ENCODE measurements around the gene USP47. TPM values are rescaled to one million over a fixed set of nuclear protein-coding genes. Genes with fewer than 3 reads are reported as not detected.

USP47 gene
- total and polyA plus RNA-seq, 2 of the 8 experiments (the other 6 are each of a cell fraction or from before 2014, with no cell fraction given): 4.2 to 21.3 TPM

- Histone ChIP-seq H2BK15ac (ENCODE audit: low read length) (no peak overlapping the region), H3K4ac (replicated peaks; ENCODE audit: insufficient read length, low read depth, low read length) (no peak overlapping the region), H2BK12ac (ENCODE audit: low read depth, low read length) (no peak overlapping the region), H4K8ac (ENCODE audit: extremely low read depth, insufficient read depth, low read length) (no peak overlapping the region), H3K9ac (replicated peaks in 1 of 4; ENCODE audit: extremely low read depth in 1 of 4, low read depth in 3 of 4, low read length in 3 of 4) (no peak overlapping the region), H3K4me2 (ENCODE audit: insufficient read depth in 1 of 2, low read depth in 2 of 2, low read length in 2 of 2) (no peak overlapping the region; a peak in 1 of 4 replicates), H3K23me2 (ENCODE audit: low read depth, low read length) (peaks cover 12% of the 10 kb centered on the region; the same call in 1 of the 2 replicates), H4K91ac (replicated peaks; ENCODE audit: insufficient read length, low read length) (no peak overlapping the region), H2AK5ac (ENCODE audit: low read depth, low read length) (no peak overlapping the region), H4K20me1 (replicated peaks in 1 of 2; ENCODE audit: control insufficient read depth in 1 of 2, insufficient read depth in 2 of 2, low read length in 2 of 2) (peaks cover 2 to 13% of the 10 kb centered on the region in 2 experiments), H3K27ac (ENCODE audit: low read depth, low read length) (no peak overlapping the region), H3K4me1 (replicated peaks in 1 of 4; ENCODE audit: control insufficient read depth in 3 of 4, insufficient read depth in 4 of 4, low read length in 3 of 4) (peaks cover 0 to 19% (median 5%) of the 10 kb centered on the region in 4 experiments; a peak in 6 of 7 replicates), H2BK5ac (ENCODE audit: low read depth, low read length) (no peak overlapping the region), H3K23ac (ENCODE audit: insufficient read length) (no peak overlapping the region), H4K5ac (ENCODE audit: insufficient read length, low read depth, low read length) (no peak overlapping the region), H3K18ac (ENCODE audit: extremely low read depth, low read length) (no peak overlapping the region), H2BK20ac (ENCODE audit: low read length) (no peak overlapping the region), H2AFZ (ENCODE audit: low read length) (no peak overlapping the region), H3K56ac (replicated peaks; ENCODE audit: insufficient read length, low read depth, low read length) (no peak overlapping the region), H3K4me3 (ENCODE audit: extremely low read depth in 1 of 4, insufficient read depth in 2 of 4, low read depth in 3 of 4, low read length in 4 of 4) (no peak overlapping the region), H3K36me3 (ENCODE audit: control insufficient read depth in 2 of 4, insufficient read depth in 4 of 4, low read length in 3 of 4) (peaks cover 0 to 5% (median 4%) of the 10 kb centered on the region in 4 experiments; a peak in 4 of 8 replicates), H2BK120ac (replicated peaks; ENCODE audit: low read depth, low read length) (no peak overlapping the region), H3K79me1 (ENCODE audit: low read depth, low read length) (no peaks in the 10 kb centered on the region), H3K14ac (ENCODE audit: insufficient read length) (no peak overlapping the region), H3K9me3 (ENCODE audit: insufficient read depth in 2 of 2, low read depth in 1 of 2, low read length in 1 of 2) (no peaks in the 10 kb centered on the region), H3K27me3 (replicated peaks in 1 of 4; ENCODE audit: control insufficient read depth in 3 of 4, extremely low read depth in 1 of 4, insufficient read depth in 3 of 4, low read length in 3 of 4) (peaks cover 0 to 13% (median 10%) of the 10 kb centered on the region in 4 experiments; a peak in 4 of 7 replicates), H3K79me2 (ENCODE audit: control insufficient read depth in 1 of 2, insufficient read depth in 2 of 2, low read length in 2 of 2) (no peaks in the 10 kb centered on the region)
- no peak for FAIRE-seq
- POLR2A ChIA-PET (ENCODE audit: partially characterized antibody): interaction anchor here (3.3 kb wide), 1 partner anchor 16 kb away, joined by 10 read pairs; no protein-coding TSS in a partner anchor
- no peak for DNase-seq (ENCODE audit: low read depth in 1 of 2, low spot score in 2 of 2)
- WGBS, 2 experiments (ENCODE audit: extremely low coverage in 1 of 2, insufficient coverage in 1 of 2, insufficient read length in 1 of 2, insufficient replicate concordance in 2 of 2, low coverage in 1 of 2, low lambda C conversion rate in 2 of 2, missing lambda C conversion rate in 1 of 2): 91% methylated on average over 7 of the region's 7 CpGs; no CpG with 5 or more reads in 1 of the 2 experiments
- CTCF ChIA-PET (ENCODE audit: partially characterized antibody): interaction anchor here (0.7 to 4.2 kb wide), 10 partner anchors 16 to 274 kb away, joined by 3 to 30 read pairs (median 4); no protein-coding TSS in a partner anchor
- TF ChIP-seq BACH1 (IDR thresholded peaks at IDR 0.05; ENCODE audit: low read length) (no peak), ATF2 (IDR thresholded peaks at IDR 0.05; ENCODE audit: low read length) (no peak), EZH2 (IDR thresholded peaks at IDR 0.05; ENCODE audit: low read depth, low read length, severe bottlenecking) (no peak), RBBP5 (IDR thresholded peaks at IDR 0.05; ENCODE audit: borderline replicate concordance, low read depth, low read length) (no peak), CBX5 (IDR thresholded peaks at IDR 0.05; ENCODE audit: low read depth, low read length) (no peak), CTCF (IDR thresholded peaks at IDR 0.05; ENCODE audit: control extremely low read depth in 1 of 3, insufficient read depth in 1 of 3, low read depth in 1 of 3, low read length in 3 of 3) (no peak), SUZ12 (IDR thresholded peaks at IDR 0.05; ENCODE audit: low read length) (no peak)
Observed at GRCh38 chr11:12006552-12007229, 164.9 kb downstream of the USP47 start.
